Bladder microvascular endothelial cell (primary cell): ENCODE measurements around the gene POLR3E. TPM values are rescaled to one million over a fixed set of nuclear protein-coding genes. Genes with fewer than 3 reads are reported as not detected.

Source experiments
- total RNA-seq: library from RNA; depleted of rRNA; stranded (reverse); fragments of >200 nt; gene quantifications from 2 replicates; pipeline ENCODE4 v1.2.3, GENCODE V29; 2014

The POLR3E gene
- total RNA-seq, result 30.8 and 70.9 TPM in 2 replicates

GRCh38 chr16:22297114-22297870 is at the start of gene POLR3E:
Gene POLR3E, plus strand, starts transcription at chr16:22297409. Its CDS starts 5,560 bp downstream, at chr16:22302969.

GRCh38 chr16:22374311-22375116 is 77.3 kb downstream of the POLR3E start, which contains the start of gene CDR2:
Gene CDR2, minus strand, starts transcription at chr16:22374619. Its CDS starts 310 bp downstream, at chr16:22374309.

Other genes with a start within 250 kb of the POLR3E start
- gene VWA3A, start 204.9 kb upstream of the POLR3E start, total RNA-seq, result not detected in 2 replicates
- gene SDR42E2, start 134.9 kb upstream of the POLR3E start, total RNA-seq, result 0.16 TPM in 1 of 2 replicates, not detected in the other
- gene EEF2K, start 91.1 kb upstream of the POLR3E start, total RNA-seq, result 37.4 and 45.8 TPM in 2 replicates
- 34.5 and 57.1 TPM in 2 replicates for gene CDR2, start 77.2 kb downstream of the POLR3E start, total RNA-seq
- gene NPIPB5, start 213.5 kb downstream of the POLR3E start, total RNA-seq, result 43.4 and 248 TPM in 2 replicates